OCI-LY3 (cell line): ENCODE data around the gene NRXN3.

Experiments used
- CTCF ChIP-seq: fragments of 200-600, 300-600 bp; sonication (generic); IDR thresholded peaks from 2 replicates; pipeline ENCODE4 v1.5.1; 2014; ENCODE audit warnings: antibody characterized with exemption, low read length, low read depth
- EZH2phosphoT487 ChIP-seq: fragments of 200-600 bp; shearing (Covaris generic); IDR thresholded peaks from 2 replicates; pipeline ENCODE4 v1.6.1; 2018; ENCODE audit warnings: antibody characterized with exemption, mixed run types, low read depth

DNA sequence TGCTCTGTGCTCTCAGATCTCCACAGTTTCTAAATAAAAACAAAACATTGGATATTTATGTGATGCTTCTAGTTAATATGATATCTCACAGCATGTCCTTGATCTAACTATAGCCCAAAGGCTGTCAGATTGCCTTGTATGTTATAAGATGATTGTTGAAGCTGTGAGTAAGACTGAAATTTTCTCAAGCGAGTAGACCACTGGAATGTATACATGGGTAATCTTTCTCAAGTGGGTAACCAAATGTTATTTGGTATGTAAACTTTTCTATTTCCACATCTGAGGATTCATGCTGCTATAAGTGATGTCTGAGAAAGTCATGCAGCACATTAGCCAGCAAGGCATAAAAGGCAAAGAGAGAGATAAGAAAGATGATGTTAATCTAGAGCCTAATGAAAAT, 886.7 kb downstream of the NRXN3 start:
- TF ChIP-seq CTCF (no peak), EZH2phosphoT487 (no peak)
